GM12865 (cell line): ENCODE results near the gene ERP27.

Source experiments
- DNase-seq: peaks from one replicate; pipeline ENCODE4 v3.0.0; 2010; ENCODE audit warnings: low read depth
- H3K4me3 ChIP-seq: 2 replicates; pipeline ENCODE4 v1.5.1; 2011; ENCODE audit warnings: mild to moderate bottlenecking, low read depth, low read length, control low read depth
- TF ChIP-seq, protein P1 (sequence below): IDR thresholded peaks from 2 replicates; pipeline ENCODE4 v1.5.1; 2011; ENCODE audit warnings: low read length, control low read depth, low read depth, inconsistent platforms; ENCODE audit not compliant: insufficient read depth; ENCODE audit errors: missing control alignments

The ERP27 gene

GRCh38 chr12:14868916-14869506 lies 69.3 kb downstream of the ERP27 start:
- H3K4me3 ChIP-seq, result no peak overlapping the region
- no peak for DNase-seq
- TF ChIP-seq, protein P1, sequence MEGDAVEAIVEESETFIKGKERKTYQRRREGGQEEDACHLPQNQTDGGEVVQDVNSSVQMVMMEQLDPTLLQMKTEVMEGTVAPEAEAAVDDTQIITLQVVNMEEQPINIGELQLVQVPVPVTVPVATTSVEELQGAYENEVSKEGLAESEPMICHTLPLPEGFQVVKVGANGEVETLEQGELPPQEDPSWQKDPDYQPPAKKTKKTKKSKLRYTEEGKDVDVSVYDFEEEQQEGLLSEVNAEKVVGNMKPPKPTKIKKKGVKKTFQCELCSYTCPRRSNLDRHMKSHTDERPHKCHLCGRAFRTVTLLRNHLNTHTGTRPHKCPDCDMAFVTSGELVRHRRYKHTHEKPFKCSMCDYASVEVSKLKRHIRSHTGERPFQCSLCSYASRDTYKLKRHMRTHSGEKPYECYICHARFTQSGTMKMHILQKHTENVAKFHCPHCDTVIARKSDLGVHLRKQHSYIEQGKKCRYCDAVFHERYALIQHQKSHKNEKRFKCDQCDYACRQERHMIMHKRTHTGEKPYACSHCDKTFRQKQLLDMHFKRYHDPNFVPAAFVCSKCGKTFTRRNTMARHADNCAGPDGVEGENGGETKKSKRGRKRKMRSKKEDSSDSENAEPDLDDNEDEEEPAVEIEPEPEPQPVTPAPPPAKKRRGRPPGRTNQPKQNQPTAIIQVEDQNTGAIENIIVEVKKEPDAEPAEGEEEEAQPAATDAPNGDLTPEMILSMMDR, result no peak
